Tibial nerve (tissue), 4 donors: Measurements from ENCODE around the gene TK2. TPM values are rescaled to one million over a fixed set of nuclear protein-coding genes. Genes with fewer than 3 reads are reported as not detected.

Experiments used
- DNase-seq, 2 donors: peaks; one replicate each; pipeline ENCODE4 v3.0.0-alpha.2; 2019; ENCODE audit warnings: low spot score in 2 of 2
- H3K27ac ChIP-seq, 4 donors: fragments of 200-600 bp; sonication (generic) in 3 of 4; one replicate each; pipeline ENCODE4 v1.5.1; 2017 to 2019; ENCODE audit warnings: mild to moderate bottlenecking in 1 of 4
- H3K27me3 ChIP-seq, 2 donors: fragments of 200-600 bp; sonication (generic) in 1 of 2; one replicate each; pipeline versions ENCODE4 v1.5.1 to v1.6.0; 2017 to 2019
- H3K36me3 ChIP-seq, 3 donors: fragments of 200-600 bp; sonication (generic); one replicate each; pipeline ENCODE4 v1.5.1; 2018 to 2019
- H3K4me1 ChIP-seq, 4 donors: fragments of 200-600 bp; sonication (generic) in 3 of 4; one replicate each; pipeline ENCODE4 v1.5.1; 2017 to 2019
- H3K4me3 ChIP-seq, 4 donors: fragments of 200-600 bp; sonication (generic) in 3 of 4; one replicate each; pipeline ENCODE4 v1.5.1; 2017 to 2019; ENCODE audit warnings: mild to moderate bottlenecking in 1 of 4, moderate library complexity in 1 of 4
- H3K9me3 ChIP-seq, 4 donors: fragments of 200-600 bp; sonication (generic) in 3 of 4; one replicate each; pipeline ENCODE4 v1.5.1; 2017 to 2019
- CTCF ChIP-seq, 5 experiments: fragments of 200-600 bp in 3 of 5; fragments of 450-650 bp in 2 of 5; sonication (generic) in 3 of 5; IDR thresholded peaks; one replicate each; pipeline ENCODE4 v1.5.1; 2016 to 2019; ENCODE audit warnings: antibody characterized with exemption in 5 of 5, mild to moderate bottlenecking in 3 of 5, moderate library complexity in 2 of 5
- EP300 ChIP-seq, 2 donors: sonication (generic); formaldehyde crosslinking; IDR thresholded peaks; one replicate each; pipeline ENCODE4 v1.6.1; 2017; ENCODE audit warnings: antibody characterized with exemption in 2 of 2, mild to moderate bottlenecking in 1 of 2
- POLR2A ChIP-seq, 2 donors: fragments of 450-650 bp; IDR thresholded peaks; one replicate each; pipeline ENCODE4 v1.6.1; 2017; ENCODE audit warnings: antibody characterized with exemption in 2 of 2, mild to moderate bottlenecking in 2 of 2, moderate library complexity in 2 of 2
- WGBS, 2 donors: methylation state at CpG; one replicate each; pipeline ENCODE4 v1.1.5; 2018; 5-methylcytosine and 5-hydroxymethylcytosine counted together
- total RNA-seq, 4 donors: library from RNA; depleted of rRNA; stranded (reverse); fragments of >200 nt; gene quantifications; one replicate each; pipeline ENCODE4 v1.1.0, GENCODE V29; 2016

TK2 gene
- total RNA-seq, 4 donors from 2014 or later, result 42.3 to 81.8 (median 64.7) TPM

GRCh38 chr16:66513111-66513723 lies 36.7 kb downstream of the TK2 start:
- no peak for DNase-seq
- no peaks in the 10 kb centered on the region for H3K9me3 ChIP-seq
- TF ChIP-seq POLR2A (IDR thresholded peaks at IDR 0.05) (no peak), CTCF (IDR thresholded peaks at IDR 0.05) (no peak), EP300 (IDR thresholded peaks at IDR 0.05) (no peak)
- H3K27me3 ChIP-seq, result no peaks in the 10 kb centered on the region
- peaks cover 15 to 88% (median 63%) of the 10 kb centered on the region in 4 donors for H3K4me1 ChIP-seq
- H3K27ac ChIP-seq, result peak overlapping the region; percentile 34 to 78 (median 66)
- H3K4me3 ChIP-seq, result no peak overlapping the region
- H3K36me3 ChIP-seq, result peaks cover 0 to 20% (median 0%) of the 10 kb centered on the region in 3 donors
- WGBS, 2 donors, result 77 to 84% methylated on average over 8 of the region's 8 CpGs

- H3K9me3 ChIP-seq, result no peaks in the 10 kb centered on the region
- H3K27ac ChIP-seq, result peak overlapping the region; percentile 56 to 78 (median 66)
- H3K36me3 ChIP-seq, result peaks cover 0 to 20% (median 0%) of the 10 kb centered on the region in 3 donors
- TF ChIP-seq POLR2A (IDR thresholded peaks at IDR 0.05), result no peak
- TF ChIP-seq EP300 (IDR thresholded peaks at IDR 0.05), result no peak
- no peak for TF ChIP-seq CTCF (IDR thresholded peaks at IDR 0.05)
- peaks cover 11 to 86% (median 56%) of the 10 kb centered on the region in 4 donors for H3K4me1 ChIP-seq
- no peaks in the 10 kb centered on the region for H3K27me3 ChIP-seq
- no peak overlapping the region for H3K4me3 ChIP-seq
- DNase-seq, result no peak
- whole genome bisulfite sequencing, 2 donors, result 67 to 74% methylated on average over 15 of the region's 15 CpGs
Measured at GRCh38 chr16:66512272-66513110, 37.4 kb downstream of the TK2 start.

- H3K27ac ChIP-seq, result peak overlapping the region; percentile 56 to 78 (median 66)
- TF ChIP-seq EP300 (IDR thresholded peaks at IDR 0.05) (peak in 1 of 2 donors; percentile 53), CTCF (IDR thresholded peaks at IDR 0.05) (peak in 1 of 5 experiments; percentile 14), POLR2A (IDR thresholded peaks at IDR 0.05) (no peak)
- no peak overlapping the region for H3K4me3 ChIP-seq
- H3K4me1 ChIP-seq, result peaks cover 7 to 80% (median 51%) of the 10 kb centered on the region in 4 donors
- peaks cover 0 to 27% (median 0%) of the 10 kb centered on the region in 3 donors for H3K36me3 ChIP-seq
- H3K9me3 ChIP-seq, result no peaks in the 10 kb centered on the region
- DNase-seq, result peak in 1 of 2 donors; percentile 46
- WGBS, 2 donors, result 33 to 46% methylated on average over 13 of the region's 13 CpGs
- H3K27me3 ChIP-seq, result no peaks in the 10 kb centered on the region
Measured at GRCh38 chr16:66511602-66512271, 38.2 kb downstream of the TK2 start.

- Histone ChIP-seq H3K9me3 (no peaks in the 10 kb centered on the region), H3K27me3 (no peaks in the 10 kb centered on the region), H3K4me3 (no peak overlapping the region), H3K36me3 (peaks cover 0 to 29% (median 0%) of the 10 kb centered on the region in 3 donors), H3K4me1 (peaks cover 1 to 72% (median 44%) of the 10 kb centered on the region in 4 donors), H3K27ac (peak overlapping the region; percentile 56 to 78 (median 66))
- 34 to 44% methylated on average over 12 of the region's 12 CpGs for WGBS, 2 donors
- no peak for DNase-seq
- TF ChIP-seq CTCF (IDR thresholded peaks at IDR 0.05), result no peak
Measured at GRCh38 chr16:66510711-66511601, 39.0 kb downstream of the TK2 start.
